ENCODE results near the gene GALNT13.

GALNT13 gene

GRCh38 chr2:153946036-153946435 lies 74.3 kb downstream of the GALNT13 start:
- no peak for DNase-seq

GRCh38 chr2:153953761-153954160 lies 82.0 kb downstream of the GALNT13 start:
- no peak for DNase-seq

DNA sequence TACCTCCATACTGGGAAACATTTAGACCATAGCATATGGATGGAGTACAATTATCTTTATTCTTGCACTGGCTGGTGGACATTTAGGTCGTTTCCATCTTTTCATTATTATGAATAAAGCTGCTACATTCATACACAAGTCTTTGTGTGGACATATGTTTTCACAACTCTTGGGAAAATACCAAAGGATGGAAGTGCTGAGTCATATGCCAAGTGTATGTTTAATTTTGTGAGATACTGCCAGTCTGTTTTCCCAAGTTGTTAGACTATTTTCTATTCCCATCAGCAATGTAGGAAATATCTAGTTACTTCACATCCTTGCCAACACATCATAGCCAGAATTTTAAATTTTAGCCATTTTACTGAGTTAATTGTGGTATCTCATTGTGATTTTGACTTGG lies 91.5 kb downstream of the GALNT13 start:
- DNase-seq = no peak

DNA sequence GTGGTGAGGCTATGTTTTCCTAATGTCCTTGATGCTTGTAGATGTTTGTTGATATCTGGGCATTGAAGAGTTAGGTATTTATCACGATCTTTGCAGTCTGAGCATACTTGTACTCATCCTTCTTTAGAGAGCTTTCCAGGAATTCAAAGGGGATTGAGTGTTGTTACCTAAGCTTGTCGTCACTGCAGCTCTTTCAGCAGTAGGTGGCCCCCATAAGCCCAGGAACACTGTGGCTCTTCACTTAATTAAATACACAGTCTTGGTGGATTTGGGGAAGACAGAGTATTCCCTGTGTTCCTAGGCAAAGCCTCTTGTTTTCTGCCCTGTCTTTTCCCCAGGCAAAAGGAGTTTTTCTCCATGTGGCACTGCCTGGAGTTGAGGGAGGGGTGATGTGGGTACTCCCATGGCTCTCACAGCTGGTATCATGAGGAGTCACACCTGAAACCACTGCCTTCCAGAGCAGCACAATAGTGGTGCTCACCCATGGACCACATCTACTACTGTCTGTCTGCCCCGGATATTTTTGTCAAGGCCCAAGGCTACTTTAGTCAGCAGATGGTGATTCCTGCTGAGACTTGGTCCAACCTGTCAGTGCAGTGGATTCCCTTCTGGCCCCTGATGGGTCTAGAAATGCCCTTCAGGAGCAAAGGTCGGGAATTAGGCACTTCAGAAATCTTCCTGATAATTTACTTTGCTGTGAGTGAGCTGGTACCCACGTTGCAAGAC lies 95.7 kb downstream of the GALNT13 start:
- no peak for DNase-seq

- DNase-seq = no peak
Observed at GRCh38 chr2:153971250-153971649, 99.5 kb downstream of the GALNT13 start.

- no peak for DNase-seq
Observed at GRCh38 chr2:153971855-153972254, 100.1 kb downstream of the GALNT13 start.

- DNase-seq = no peak
Observed at GRCh38 chr2:153972412-153972811, 100.7 kb downstream of the GALNT13 start.

DNA sequence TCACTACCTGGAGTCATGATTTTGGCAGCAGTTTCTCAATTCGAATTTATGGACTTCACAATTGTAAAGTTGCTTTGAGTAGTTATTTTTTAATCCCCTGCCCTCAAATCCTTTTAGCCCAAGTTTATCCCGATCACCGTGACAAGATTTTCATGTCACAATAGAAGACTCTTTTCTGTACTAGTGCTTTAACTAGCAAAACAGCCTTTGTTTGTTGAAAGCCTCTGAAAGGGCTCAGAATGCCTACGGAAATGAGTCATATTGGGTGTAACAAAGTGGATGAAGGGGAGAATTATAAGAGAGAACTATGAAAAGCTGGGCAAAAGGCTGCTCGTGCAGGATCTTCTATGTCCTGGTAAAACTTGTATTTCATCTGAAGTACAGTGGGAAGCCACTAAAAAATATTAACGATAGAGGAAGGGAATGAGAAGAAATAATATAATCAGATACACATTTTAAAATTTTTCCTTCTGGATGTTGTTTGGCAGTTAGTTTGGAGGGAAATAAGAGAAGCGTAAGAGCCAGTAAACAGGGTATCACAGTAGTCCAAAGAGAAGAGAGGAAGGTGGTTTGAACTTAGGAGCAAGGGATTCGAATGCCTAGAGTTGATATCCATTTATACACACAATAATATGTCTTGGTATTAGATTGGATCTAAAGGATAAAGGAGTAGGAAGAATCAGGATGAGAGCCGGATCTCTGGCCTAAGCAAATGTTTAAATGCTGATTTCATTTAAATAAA lies 114.9 kb downstream of the GALNT13 start:
- no peak for DNase-seq

DNA sequence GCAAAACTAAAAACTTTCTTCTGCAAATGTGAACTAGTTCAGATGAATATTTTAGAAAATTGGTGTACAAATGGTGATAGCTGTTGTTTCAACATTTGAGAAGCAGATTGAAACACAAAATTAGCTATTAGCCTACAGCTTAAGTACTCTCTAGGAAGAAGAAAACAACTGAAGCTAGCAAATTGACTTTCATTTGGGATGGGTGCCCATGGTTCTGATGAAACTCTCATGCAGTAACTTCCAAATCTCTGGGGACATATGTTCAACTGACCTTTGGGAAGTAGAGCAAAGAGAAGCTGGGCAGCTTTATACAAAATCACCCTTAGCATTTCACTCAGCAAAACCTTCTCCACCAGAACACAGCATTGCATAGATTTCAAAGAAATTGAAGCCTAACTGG lies 119.0 kb downstream of the GALNT13 start:
- no peak for DNase-seq

GRCh38 chr2:154013514-154013913 lies 141.8 kb downstream of the GALNT13 start:
- no peak for DNase-seq

DNA sequence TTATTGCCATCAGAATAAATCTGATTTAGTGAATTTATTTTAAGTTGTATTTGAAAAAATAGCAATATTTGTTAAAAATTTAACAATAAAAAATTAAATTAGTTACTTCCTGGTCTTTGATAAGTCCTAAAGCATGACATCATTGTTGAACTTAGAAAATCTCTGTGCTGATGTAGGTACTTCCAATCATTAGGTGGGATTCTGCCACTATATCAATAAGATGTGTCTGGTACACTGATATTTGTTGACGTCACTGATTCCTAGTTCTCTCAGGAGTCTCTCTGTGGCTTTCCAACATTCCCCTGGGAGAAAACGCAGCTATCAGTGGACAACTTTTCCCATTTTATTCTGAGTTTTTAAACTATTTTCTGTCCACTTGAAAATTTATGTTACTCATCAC lies 143.5 kb downstream of the GALNT13 start:
- no peak for DNase-seq

- no peak for DNase-seq
Observed at GRCh38 chr2:154029504-154029903, 157.8 kb downstream of the GALNT13 start.

GRCh38 chr2:154032220-154032619 lies 160.5 kb downstream of the GALNT13 start:
- DNase-seq = no peak

DNA sequence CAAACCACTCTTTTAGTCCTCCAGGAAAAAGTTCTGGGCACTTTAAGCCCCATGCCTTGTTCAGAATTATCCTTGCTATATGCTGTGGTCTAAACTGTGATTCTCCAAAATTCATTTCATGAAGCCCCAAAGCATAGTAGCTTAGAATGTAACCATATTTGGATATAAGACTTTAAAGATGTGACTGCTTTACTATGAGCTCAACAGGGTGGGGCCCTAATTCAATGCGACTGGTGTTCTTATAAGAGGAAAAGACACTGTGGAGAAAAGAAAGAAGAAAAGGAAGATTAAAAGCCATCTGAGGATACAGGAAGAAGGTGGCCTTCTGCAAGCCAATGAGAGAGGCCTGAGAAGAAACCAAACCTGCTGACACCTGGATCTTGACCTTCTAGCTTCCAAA lies 174.8 kb downstream of the GALNT13 start:
- DNase-seq = no peak

- no peak for DNase-seq
Observed at GRCh38 chr2:154048905-154049304, 177.2 kb downstream of the GALNT13 start.

DNA sequence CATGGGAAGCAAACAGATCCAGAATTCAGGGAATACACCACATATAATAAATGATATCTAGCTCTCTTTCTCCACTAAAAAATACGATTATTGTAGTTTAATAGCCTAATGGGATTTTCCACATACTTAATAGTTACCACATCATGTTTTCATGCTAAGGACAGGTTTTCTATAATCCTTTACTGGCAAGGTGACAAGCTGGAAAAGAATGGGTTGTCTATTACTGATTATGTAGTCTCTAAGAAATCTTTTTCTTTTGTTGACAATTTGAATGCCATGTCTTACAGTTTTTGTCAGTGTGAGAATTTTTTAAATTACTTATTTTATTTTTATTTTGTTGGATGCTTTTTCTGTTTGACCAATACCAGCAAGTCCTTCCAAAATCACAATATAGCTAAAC lies 177.8 kb downstream of the GALNT13 start:
- DNase-seq = no peak

DNA sequence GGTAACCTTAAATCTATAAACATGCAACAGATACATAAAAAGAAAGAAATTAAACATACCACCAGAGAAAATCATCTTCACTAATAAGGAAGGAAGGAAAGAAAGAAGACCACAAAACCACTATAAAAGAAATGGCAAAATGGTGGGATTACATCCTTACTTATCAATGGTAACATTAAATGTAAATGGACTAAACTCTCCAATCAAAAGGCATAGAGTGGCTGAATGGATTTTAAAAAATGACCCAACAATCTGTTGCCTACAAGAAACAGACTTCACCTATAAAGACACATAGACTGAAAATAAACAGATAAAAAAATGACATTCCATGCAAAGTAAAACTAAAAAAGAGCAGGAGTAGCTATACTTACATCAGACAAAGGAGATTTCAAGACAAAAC lies 195.4 kb downstream of the GALNT13 start:
- DNase-seq = no peak

GRCh38 chr2:154078926-154079325 lies 207.2 kb downstream of the GALNT13 start:
- no peak for DNase-seq

- DNase-seq = no peak
Observed at GRCh38 chr2:154092571-154092970, 220.8 kb downstream of the GALNT13 start.

GRCh38 chr2:154093856-154094255 lies 222.1 kb downstream of the GALNT13 start:
- DNase-seq = no peak

DNA sequence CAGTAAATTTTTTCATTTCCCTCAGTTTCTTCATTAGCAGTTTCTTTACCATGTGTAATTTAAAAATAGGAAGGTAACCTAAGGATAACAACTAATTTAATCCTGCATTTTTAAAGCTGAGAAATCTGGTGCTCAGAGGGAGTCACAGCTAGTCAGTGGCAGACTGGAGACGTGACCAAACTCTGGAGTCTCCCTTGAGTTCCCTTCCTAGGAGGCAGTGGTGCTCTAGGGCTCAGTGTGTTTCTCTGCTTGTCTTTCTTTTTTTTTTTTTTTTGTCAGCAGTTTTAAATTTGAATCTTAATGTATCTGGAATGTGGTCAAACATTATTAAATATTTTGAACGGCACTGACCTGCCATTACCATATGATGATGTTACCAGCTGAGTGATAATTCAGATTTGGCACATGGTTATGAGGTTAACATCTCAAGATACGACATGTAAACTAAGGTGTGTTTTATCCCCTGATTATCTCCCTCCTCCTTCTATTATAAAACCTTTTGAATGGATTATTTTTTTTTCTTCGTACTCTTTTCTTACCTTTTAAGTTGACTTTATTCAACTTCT lies 226.2 kb downstream of the GALNT13 start:
- DNase-seq = no peak

- no peak for DNase-seq
Observed at GRCh38 chr2:154120706-154121105, 249.0 kb downstream of the GALNT13 start.

DNA sequence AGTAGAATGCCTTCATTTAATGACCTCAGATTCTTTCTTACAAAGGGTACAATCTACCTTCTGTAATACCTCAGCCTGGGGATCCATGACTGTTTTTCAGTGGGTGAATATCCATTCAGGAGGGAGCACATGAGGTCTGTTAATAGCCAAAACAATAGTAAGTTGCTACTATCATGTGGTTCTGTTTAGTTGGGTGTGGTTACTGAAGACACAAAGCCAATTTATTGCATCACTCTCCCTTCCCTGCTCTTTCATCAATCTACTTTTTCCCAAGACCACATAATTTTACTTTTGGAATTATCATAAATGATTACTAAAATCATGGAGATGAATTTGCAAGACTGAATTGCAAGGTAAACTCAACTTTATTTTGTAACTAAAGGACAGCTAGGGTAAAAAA lies 254.2 kb downstream of the GALNT13 start:
- no peak for DNase-seq

DNA sequence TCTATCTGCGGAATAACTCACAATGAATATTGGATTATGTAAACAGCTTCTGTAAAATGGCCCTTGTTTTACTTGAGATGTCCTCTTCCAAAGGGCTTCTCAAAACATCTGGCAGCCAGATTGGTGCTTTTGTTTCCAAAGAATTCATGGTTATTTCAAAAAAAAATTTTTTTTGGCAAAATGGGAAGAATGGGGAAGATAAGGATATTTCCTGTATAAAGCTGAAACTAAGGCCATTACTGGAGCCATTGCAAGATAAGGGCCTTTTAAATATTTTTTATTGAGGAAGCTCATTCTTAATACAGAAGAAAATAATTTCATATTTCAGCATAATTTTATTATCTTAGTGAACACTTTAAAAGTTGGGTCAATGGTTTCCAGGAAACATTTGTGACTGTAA lies 259.1 kb downstream of the GALNT13 start:
- no peak for DNase-seq

Measured in activated CD4-positive, alpha-beta T cell treated with anti-CD3 and anti-CD28 coated beads, Interleukin-10, Interleukin-2, amounts not matched to agents 100 ng/mL and 50 ng/mL, durations not matched to agents 16 hours and 8 hours (primary cell).